GM12878 (cell line): Measurements from ENCODE around the gene JPH4. TPM values are rescaled to one million over a fixed set of nuclear protein-coding genes. Genes with fewer than 3 reads are reported as not detected.

Source experiments
- ATAC-seq: fragments of 200-7000 bp; cut with Tn5 transposase; 3 replicates; pipeline ENCODE4 v1.9.1; 2020; ENCODE audit warnings: mild to moderate bottlenecking, moderate library complexity
- BruUV-seq: library from RNA; stranded (reverse); fragments of 400-500 nt; replicated peaks from 2 replicates; lab custom pipeline; 2021; lab: Mats Ljungman, UMichigan
- CTCF ChIA-PET: fragments of 300-600 bp; sonication (Branson Sonifier 250); formaldehyde crosslinking; extraction: SDS; loops from one replicate; lab custom pipeline; 2021; ENCODE audit warnings: inconsistent platforms; lab: Yijun Ruan, JAX
- POLR2A ChIA-PET: fragments of 350-600 bp; formaldehyde crosslinking; extraction: SDS; loops from one replicate; lab custom pipeline; 2021; ENCODE audit warnings: inconsistent platforms; lab: Charles Lee
- RAD21 ChIA-PET: fragments of 300-600 bp; sonication (Branson Sonifier 250); formaldehyde crosslinking; loops from one replicate; lab custom pipeline; 2023; ENCODE audit warnings: antibody characterized with exemption; ENCODE audit not compliant: unreplicated experiment; lab: Charles Lee
- SMC1A ChIA-PET: fragments of 300-600 bp; sonication (Branson Sonifier 250); formaldehyde crosslinking; loops from one replicate; lab custom pipeline; 2023; ENCODE audit not compliant: unreplicated experiment, uncharacterized antibody; lab: Charles Lee
- DNase-seq: peaks from one replicate; pipeline ENCODE4 v3.0.0-alpha.2; 2011; ENCODE audit warnings: low read depth, low spot score
- FAIRE-seq: peaks from 3 replicates; lab custom pipeline; 2011; peaks lifted over from hg19 to GRCh38; lab: Jason Lieb, UNC
- H2AFZ ChIP-seq: 2 replicates; pipeline ENCODE4 v1.6.0; 2011; ENCODE audit warnings: low read depth, low read length, control low read depth; ENCODE audit not compliant: control insufficient read depth
- H3K27ac ChIP-seq: 2 replicates; pipeline ENCODE4 v1.5.1; 2011; ENCODE audit warnings: control low read depth; ENCODE audit not compliant: control insufficient read depth, insufficient read depth
- H3K27me3 ChIP-seq, 2 experiments: replicated peaks in 1 of 2; 2 replicates each; pipeline versions ENCODE4 v1.6.0 to v1.6.1; 2011; ENCODE audit warnings: low read length in 1 of 2; ENCODE audit not compliant: control insufficient read depth in 2 of 2, insufficient read depth in 2 of 2
- H3K36me3 ChIP-seq, 2 experiments: 2 replicates each; pipeline ENCODE4 v1.5.1; 2011; ENCODE audit warnings: low read length in 1 of 2; ENCODE audit not compliant: control insufficient read depth in 2 of 2, insufficient read depth in 2 of 2
- H3K4me1 ChIP-seq: 2 replicates; pipeline ENCODE4 v1.6.1; 2011; ENCODE audit warnings: mild to moderate bottlenecking, low read length, moderate library complexity, mixed read lengths; ENCODE audit not compliant: control insufficient read depth, insufficient read depth
- H3K4me2 ChIP-seq: 2 replicates; pipeline ENCODE4 v1.6.0; 2011; ENCODE audit warnings: control low read depth; ENCODE audit not compliant: control insufficient read depth, insufficient read depth
- H3K4me3 ChIP-seq: fragments of 200-600 bp; sonication (generic); 2 replicates; pipeline ENCODE4 v1.5.1; 2016
- H3K79me2 ChIP-seq: 2 replicates; pipeline ENCODE4 v1.6.0; 2011; ENCODE audit warnings: low read length; ENCODE audit not compliant: control insufficient read depth, insufficient read depth
- H3K9ac ChIP-seq: 2 replicates; pipeline ENCODE4 v1.8.0; 2011; ENCODE audit warnings: low read length, control low read depth, mixed read lengths; ENCODE audit not compliant: control insufficient read depth, insufficient read depth
- H3K9me3 ChIP-seq: replicated peaks from 3 replicates; pipeline ENCODE4 v1.5.1; 2011; ENCODE audit warnings: mild to moderate bottlenecking, low read length; ENCODE audit not compliant: control insufficient read depth, insufficient read depth
- H4K20me1 ChIP-seq: 2 replicates; pipeline ENCODE4 v1.6.0; 2011; ENCODE audit not compliant: control insufficient read depth, insufficient read depth
- CBFB ChIP-seq: IDR thresholded peaks from 2 replicates; pipeline ENCODE4 v1.6.1; 2016; ENCODE audit warnings: antibody characterized with exemption, low read depth
- CTCF ChIP-seq, 3 experiments: IDR thresholded peaks in 2 of 3; conservative IDR thresholded peaks in 1 of 3; 2 replicates each; pipeline ENCODE4 v1.5.1; 2011; ENCODE audit warnings: low read depth in 3 of 3, low read length in 3 of 3, mild to moderate bottlenecking in 3 of 3, control low read depth in 2 of 3, moderate library complexity in 2 of 3, inconsistent platforms in 1 of 3, mixed read lengths in 1 of 3; ENCODE audit not compliant: control insufficient read depth in 2 of 3, insufficient read depth in 1 of 3; ENCODE audit errors: extremely low read depth in 1 of 3
- CUX1 ChIP-seq: IDR thresholded peaks from 2 replicates; pipeline ENCODE4 v1.6.1; 2012; ENCODE audit warnings: improper control_type of control experiment, low read depth, low read length; ENCODE audit not compliant: insufficient replicate concordance
- E2F8 ChIP-seq: fragments of 450-650 bp; IDR thresholded peaks from 2 replicates; pipeline ENCODE4 v1.6.1; 2018; ENCODE audit warnings: mild to moderate bottlenecking, low read depth, moderate library complexity; ENCODE audit not compliant: partially characterized antibody
- KLF5 ChIP-seq: fragments of 450-650 bp; IDR thresholded peaks from 2 replicates; pipeline ENCODE4 v1.6.1; 2014; ENCODE audit warnings: mild to moderate bottlenecking; ENCODE audit not compliant: partially characterized antibody
- NFXL1 ChIP-seq: fragments of 450-650 bp; IDR thresholded peaks from 2 replicates; pipeline ENCODE4 v1.6.1; 2017; ENCODE audit warnings: antibody characterized with exemption, mild to moderate bottlenecking, borderline replicate concordance
- POLR2AphosphoS2 ChIP-seq: IDR thresholded peaks from 2 replicates; pipeline ENCODE4 v1.6.1; 2011; ENCODE audit warnings: low read depth, mild to moderate bottlenecking, low read length, improper control_type of control experiment, moderate library complexity
- RUNX3 ChIP-seq: IDR thresholded peaks from 2 replicates; pipeline ENCODE4 v1.6.1; 2012; ENCODE audit warnings: low read length, inconsistent platforms
- SMC3 ChIP-seq: IDR thresholded peaks from 2 replicates; pipeline ENCODE4 v1.6.1; 2011; ENCODE audit warnings: low read length, improper control_type of control experiment, borderline replicate concordance
- TCF7 ChIP-seq: IDR thresholded peaks from 2 replicates; pipeline ENCODE4 v1.6.1; 2014; ENCODE audit warnings: antibody characterized with exemption, borderline replicate concordance
- WRNIP1 ChIP-seq: IDR thresholded peaks from 2 replicates; pipeline ENCODE4 v1.6.1; 2011; ENCODE audit warnings: low read depth, low read length, improper control_type of control experiment, borderline replicate concordance
- WGBS: methylation state at CpG from one replicate; pipeline ENCODE4 v1.1.6; 2016; ENCODE audit warnings: low lambda C conversion rate; ENCODE audit not compliant: insufficient replicate concordance, insufficient coverage; ENCODE audit errors: missing lambda C conversion rate; 5-methylcytosine and 5-hydroxymethylcytosine counted together
- in situ Hi-C: fragments of 300-500 bp; cut with MboI; formaldehyde crosslinking; loops from 9 replicates; pipeline ENCODE4 v1.14.3; 2018; ENCODE audit warnings: mixed read lengths
- intact Hi-C: fragments of 100-400 bp; cut with micrococcal nuclease; formaldehyde crosslinking; loops from one replicate; pipeline ENCODE4 v1.14.2; 2022; ENCODE audit not compliant: unreplicated experiment
- polyA plus RNA-seq, 11 experiments: library from polyadenylated mRNA; depleted of rRNA in 4 of 11; unstranded in 6 of 11; stranded (reverse) in 5 of 11; fragments of >200 nt; fragmentation: Nextera tagmentation in 4 of 11; fragmentation: Illumina TruSeq in 1 of 11; extraction: Ambion mirVana in 4 of 11; extraction: Trizol in 1 of 11; gene quantifications; 1 replicate in 1 of 11; 2 replicates in 10 of 11; pipeline versions ENCODE4 v1.2.1 to v1.2.3, GENCODE V29; 2011 to 2016; ENCODE audit warnings: inconsistent platforms in 2 of 11, missing spikeins in 2 of 11, low read depth in 1 of 11
- total RNA-seq, 4 experiments: library from RNA; depleted of rRNA in 3 of 4; stranded (reverse); fragments of >200 nt in 3 of 4; fragmentation: Illumina TruSeq in 1 of 4; extraction: Trizol in 1 of 4; gene quantifications; 2 replicates each; pipeline versions ENCODE4 v1.2.1 to v1.2.3, GENCODE V29; 2013 to 2021

Gene JPH4
- total and polyA plus RNA-seq, 10 of the 15 experiments (the other 5 are each of a cell fraction or from before 2014, with no cell fraction given) = 0.48 to 10.3 (median 3.8) TPM

- TF ChIP-seq CUX1 = no peak
- no peak for TF ChIP-seq TCF7
- no peak for TF ChIP-seq WRNIP1
- TF ChIP-seq SMC3 = no peak
These were observed 55.9 kb downstream of the JPH4 start (continued) for GRCh38 chr14:23522643-23523198.

DNA sequence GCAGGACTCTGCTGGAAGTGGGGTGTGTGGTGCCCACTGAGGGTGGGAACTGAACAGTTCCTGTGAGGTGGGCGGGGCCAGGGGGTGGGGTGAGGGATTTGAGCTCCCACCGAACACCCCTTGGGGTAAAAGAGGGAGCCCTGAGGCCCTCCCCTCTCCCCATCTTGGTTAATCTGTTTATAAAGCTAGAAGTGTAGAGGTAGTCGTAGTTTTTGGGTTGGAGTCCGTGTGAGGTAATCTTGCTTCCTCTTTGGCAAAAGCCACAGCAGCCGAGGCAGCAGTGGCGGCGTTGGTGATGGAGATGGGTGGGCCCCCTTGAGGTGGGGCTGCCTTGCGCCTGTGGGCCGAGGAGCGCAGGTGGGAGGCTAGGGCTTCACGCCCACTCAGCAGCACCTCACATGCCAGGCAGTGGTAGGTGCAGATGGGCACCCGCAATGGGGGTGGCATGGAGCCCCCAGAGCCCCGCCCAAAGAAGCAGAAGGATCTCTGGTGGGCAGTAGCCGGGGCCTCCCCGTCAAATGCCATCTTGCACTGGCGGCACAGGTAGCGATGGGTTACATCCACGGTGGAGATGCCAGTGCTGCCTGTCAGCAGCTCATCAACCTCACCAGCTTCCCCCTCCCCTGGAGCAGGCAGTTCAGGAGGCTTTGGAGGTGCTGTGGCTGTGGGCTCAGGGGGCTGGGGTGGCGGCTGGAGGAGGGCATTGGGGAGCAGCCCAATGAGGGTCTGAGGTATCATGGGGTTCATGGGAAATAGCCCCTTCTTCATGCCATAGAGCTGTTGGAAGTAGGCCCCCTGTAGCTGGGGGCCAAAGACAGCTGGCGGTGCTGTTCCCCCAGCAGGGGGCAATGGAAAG is 56.6 kb downstream of the JPH4 start:
- Histone ChIP-seq H4K20me1 (no peaks in the 10 kb centered on the region), H3K4me2 (no peak overlapping the region), H3K4me1 (no peaks in the 10 kb centered on the region), H3K9me3 (no peaks in the 10 kb centered on the region), H3K9ac (no peak overlapping the region), H3K36me3 (no peaks in the 10 kb centered on the region), H3K79me2 (no peaks in the 10 kb centered on the region), H3K4me3 (no peak overlapping the region), H2AFZ (no peak overlapping the region), H3K27ac (no peak overlapping the region), H3K27me3 (no peaks in the 10 kb centered on the region)
- 61% methylated on average over 19 of the region's 20 CpGs for WGBS
- ChIA-PET CTCF (interaction anchor here (1.5 kb wide), 1 partner anchor 37 kb away, joined by 3 read pairs; no protein-coding TSS in a partner anchor), SMC1A (interaction anchor here (1.3 kb wide), 1 partner anchor 35 kb away, joined by 3 read pairs; no protein-coding TSS in a partner anchor), POLR2A (no interaction called here), RAD21 (no interaction called here)
- no peak for FAIRE-seq
- BruUV-seq = no TSS peak
- intact Hi-C loops = no loop called here
- no peak for ATAC-seq
- in situ Hi-C loops = no loop called here
- no peak for DNase-seq
- TF ChIP-seq RUNX3 (no peak), KLF5 (no peak), CTCF (IDR thresholded peaks at IDR 0.05 in 2 of 3, conservative IDR thresholded peaks at IDR 0.05 in 1 of 3; ENCODE audit: control insufficient read depth in 2 of 3, extremely low read depth in 1 of 3, insufficient read depth in 1 of 3, low read depth in 3 of 3, low read length in 3 of 3) (no peak), CBFB (no peak), E2F8 (no peak), POLR2AphosphoS2 (no peak), NFXL1 (no peak)
